Umbilical cord (tissue), 2 donors: ENCODE results near the gene CCL23. TPM values are rescaled to one million over a fixed set of nuclear protein-coding genes. Genes with fewer than 3 reads are reported as not detected.
"Not testable (repeated sequence)": the region's sequence is repeated elsewhere in the genome, so short reads cannot be mapped to it uniquely, and the experiment has no call there.

Experiments
- DNase-seq: peaks from one replicate; pipeline ENCODE4 v3.0.0-alpha.2; 2015; ENCODE audit warnings: low spot score
- total RNA-seq: library from RNA; depleted of rRNA; stranded (reverse); fragments of >200 nt; gene quantifications from one replicate; pipeline ENCODE4 v1.2.3, GENCODE V29; 2014; ENCODE audit warnings: low replicate concordance; ENCODE audit not compliant: insufficient read depth

CCL23 gene
- not detected for total RNA-seq

- DNase-seq = no peak
Observed at GRCh38 chr17:36017799-36018198, at the start of gene CCL23. TSS of gene CCL23 (minus strand) at chr17:36017972. CDS start at chr17:36017897, 75 bp downstream.

GRCh38 chr17:36066365-36066985 is 48.7 kb upstream of the CCL23 start:
- no peak for DNase-seq

GRCh38 chr17:36063786-36064541 is 46.2 kb upstream of the CCL23 start, which contains the start of gene CCL18:
TSS of gene CCL18 (plus strand) at chr17:36064272. CDS start at chr17:36064343, 71 bp downstream.
- DNase-seq = no peak

GRCh38 chr17:36060816-36061215 is 43.0 kb upstream of the CCL23 start:
- DNase-seq = no peak

GRCh38 chr17:36059406-36059805 is 41.6 kb upstream of the CCL23 start:
- DNase-seq = no peak

GRCh38 chr17:36057911-36058310 is 40.1 kb upstream of the CCL23 start:
- DNase-seq = peak; percentile 6

GRCh38 chr17:36055921-36056520 is 38.2 kb upstream of the CCL23 start:
- DNase-seq = no peak

- no peak for DNase-seq
Observed at GRCh38 chr17:36055171-36055570, 37.4 kb upstream of the CCL23 start.

GRCh38 chr17:36049643-36050042 is 31.9 kb upstream of the CCL23 start:
- DNase-seq = no peak

GRCh38 chr17:36048066-36048465 is 30.3 kb upstream of the CCL23 start:
- DNase-seq = no peak

- DNase-seq = no peak
Observed at GRCh38 chr17:36036235-36036634, 18.5 kb upstream of the CCL23 start.

GRCh38 chr17:36034127-36034526 is 16.4 kb upstream of the CCL23 start:
- DNase-seq = no peak

- no peak for DNase-seq
Observed at GRCh38 chr17:36030956-36031355, 13.2 kb upstream of the CCL23 start.

- DNase-seq = no peak
Observed at GRCh38 chr17:36027761-36028160, 10.0 kb upstream of the CCL23 start.

- peak; percentile 11 for DNase-seq
Observed at GRCh38 chr17:36024106-36024869, 6.5 kb upstream of the CCL23 start.

- DNase-seq = no peak
Observed at GRCh38 chr17:36019423-36019822, 1.7 kb upstream of the CCL23 start.

GRCh38 chr17:36016555-36016954 is 1.2 kb downstream of the CCL23 start:
- no peak for DNase-seq

GRCh38 chr17:36015895-36016294 is 1.9 kb downstream of the CCL23 start:
- not testable (repeated sequence) for DNase-seq

- no peak for DNase-seq
Observed at GRCh38 chr17:36014946-36015345, 2.8 kb downstream of the CCL23 start.

- DNase-seq = no peak
Observed at GRCh38 chr17:36011201-36011600, 6.6 kb downstream of the CCL23 start.

- no peak for DNase-seq
Observed at GRCh38 chr17:36008998-36009665, 8.6 kb downstream of the CCL23 start.
